HG03064 (cell line): Measurements from ENCODE around the gene FNBP1.

ENCODE experiments used
- ATAC-seq: cut with Tn5 transposase; IDR thresholded peaks from one replicate; pipeline ENCODE4 v1.9.1; 2021; ENCODE audit warnings: low read depth; ENCODE audit not compliant: unreplicated experiment

FNBP1 gene

GRCh38 chr9:129933185-129934040 is 109.6 kb downstream of the FNBP1 start:
- no peak for ATAC-seq

DNA sequence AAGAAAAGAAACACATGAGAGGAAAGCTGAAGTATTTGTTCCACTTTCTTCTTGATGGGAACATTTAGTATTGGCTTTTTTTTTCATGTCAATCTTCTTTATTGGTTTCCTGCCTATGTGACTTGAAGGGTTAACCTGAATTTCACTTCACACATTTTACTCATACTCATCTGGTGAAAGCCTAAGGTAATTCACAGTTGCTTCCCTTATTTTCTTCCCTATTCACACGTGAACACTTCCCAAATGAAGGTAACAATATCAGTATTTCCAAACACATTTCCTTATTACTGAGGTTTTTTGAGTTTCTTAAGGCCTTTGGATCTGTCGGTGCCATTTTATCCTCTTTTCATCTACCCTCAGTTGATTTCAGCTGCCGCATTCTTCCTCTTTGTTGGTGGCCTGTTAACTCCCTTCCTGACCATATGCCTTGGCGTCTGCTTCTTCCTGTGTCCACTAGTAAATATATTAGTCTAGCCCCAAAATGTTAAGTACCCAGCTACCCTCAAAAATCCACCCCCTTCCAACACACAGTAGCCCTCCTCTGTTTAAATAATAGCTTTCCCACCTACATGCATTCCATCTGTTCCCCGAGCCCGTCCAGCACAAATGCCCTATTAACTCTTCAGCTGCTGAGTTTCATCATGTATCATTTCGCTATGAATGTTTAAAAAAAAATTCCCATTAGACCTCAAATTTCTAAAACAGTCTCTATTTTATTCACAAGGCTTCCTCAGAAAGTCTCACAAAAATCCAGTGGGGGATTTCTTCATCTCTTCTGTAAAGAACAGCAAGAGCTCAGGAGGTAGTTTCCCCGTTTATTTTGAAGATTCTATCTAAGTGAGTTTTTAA is 110.5 kb downstream of the FNBP1 start:
- no peak for ATAC-seq

GRCh38 chr9:129930743-129931142 is 112.2 kb downstream of the FNBP1 start:
- no peak for ATAC-seq

GRCh38 chr9:129929496-129930125 is 113.4 kb downstream of the FNBP1 start:
- no peak for ATAC-seq

DNA sequence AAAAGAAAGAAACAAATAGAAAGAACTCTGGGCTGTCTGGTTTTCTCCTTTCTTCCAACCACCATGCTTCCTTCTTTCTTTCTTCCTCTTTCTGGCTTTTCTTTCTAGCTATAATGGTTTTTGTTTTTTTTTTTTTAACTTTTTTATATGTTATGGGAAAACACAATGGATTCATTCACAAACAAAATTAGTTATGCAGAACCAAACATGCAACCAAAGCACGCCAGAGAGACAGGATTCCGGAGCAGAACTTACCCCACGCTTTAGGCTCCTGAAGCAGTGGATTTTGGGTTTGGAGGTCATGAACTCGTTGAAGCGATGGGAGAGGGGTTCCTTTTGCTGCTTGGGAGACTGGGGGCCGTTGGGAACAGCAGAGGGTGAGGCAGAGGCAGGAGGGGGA is 119.4 kb downstream of the FNBP1 start:
- ATAC-seq = no peak

GRCh38 chr9:129921905-129922304 is 121.1 kb downstream of the FNBP1 start:
- no peak for ATAC-seq

DNA sequence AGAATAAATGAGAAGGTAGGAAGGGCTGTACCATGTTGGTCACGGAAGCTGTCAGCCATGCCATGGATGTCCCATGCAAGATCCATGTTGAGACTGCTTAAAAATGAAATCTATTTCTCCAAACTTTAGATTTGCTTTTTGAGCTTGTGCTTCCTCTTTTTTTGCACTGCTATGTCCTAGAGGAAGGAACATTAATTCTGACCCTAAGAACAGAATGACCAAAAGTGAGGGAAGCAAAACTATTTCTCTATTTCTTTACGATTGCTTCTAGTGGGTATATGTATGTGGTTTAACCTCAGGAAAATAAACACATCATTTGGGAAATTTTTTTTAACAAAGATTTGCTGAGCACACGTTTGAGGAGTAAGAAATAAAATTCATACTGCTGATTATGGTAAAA is 123.1 kb downstream of the FNBP1 start:
- no peak for ATAC-seq

GRCh38 chr9:129919277-129919676 is 123.7 kb downstream of the FNBP1 start:
- ATAC-seq = no peak

DNA sequence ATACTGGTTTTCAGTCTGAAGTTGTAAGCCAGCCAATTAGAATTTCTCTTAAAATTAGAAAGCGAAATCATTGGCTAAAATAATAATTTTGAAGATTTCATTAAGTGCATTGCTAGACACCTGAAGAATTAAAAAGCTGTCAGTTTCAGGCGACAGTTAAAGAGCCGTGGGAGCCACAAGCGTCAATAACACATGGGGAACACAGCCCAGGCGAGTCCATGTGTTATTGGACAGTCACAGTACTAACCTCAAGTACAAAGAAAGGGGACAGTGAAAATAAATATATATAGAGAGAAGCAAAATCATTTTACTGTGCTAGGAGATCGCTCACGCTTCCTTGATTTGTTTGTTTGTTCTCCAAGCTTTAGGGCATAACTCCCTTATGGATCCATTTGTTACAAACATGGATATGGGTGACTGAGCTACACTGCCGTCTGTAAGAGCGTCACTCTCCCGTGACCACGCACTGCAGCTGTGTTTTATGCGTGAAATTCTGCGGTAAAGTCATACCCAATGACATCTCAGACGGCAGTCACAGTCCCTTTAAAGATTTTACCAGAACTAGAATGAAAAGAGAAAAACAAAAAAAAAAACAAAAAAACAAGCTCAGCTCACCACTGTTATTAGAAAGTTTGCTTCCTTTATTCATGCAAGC is 124.6 kb downstream of the FNBP1 start:
- no peak for ATAC-seq

DNA sequence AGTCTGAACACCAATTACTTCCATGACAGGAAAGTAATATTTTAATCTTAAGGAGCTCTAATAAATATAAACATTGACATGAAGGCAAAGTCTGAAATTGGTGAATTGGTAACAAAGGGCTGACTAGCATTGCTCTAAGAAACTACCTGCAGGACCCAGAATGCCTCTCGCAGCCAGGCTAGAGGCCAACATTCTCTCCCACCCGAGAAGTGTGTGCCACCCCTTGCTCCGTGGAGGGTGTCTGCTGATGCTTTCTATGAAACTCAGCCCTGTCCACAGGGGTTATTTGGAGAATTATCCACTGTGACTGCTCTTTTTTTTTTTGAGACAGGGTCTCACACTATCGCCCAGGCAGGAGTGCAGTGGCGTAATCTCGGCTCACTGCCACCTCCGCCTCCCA is 126.3 kb downstream of the FNBP1 start:
- no peak for ATAC-seq

DNA sequence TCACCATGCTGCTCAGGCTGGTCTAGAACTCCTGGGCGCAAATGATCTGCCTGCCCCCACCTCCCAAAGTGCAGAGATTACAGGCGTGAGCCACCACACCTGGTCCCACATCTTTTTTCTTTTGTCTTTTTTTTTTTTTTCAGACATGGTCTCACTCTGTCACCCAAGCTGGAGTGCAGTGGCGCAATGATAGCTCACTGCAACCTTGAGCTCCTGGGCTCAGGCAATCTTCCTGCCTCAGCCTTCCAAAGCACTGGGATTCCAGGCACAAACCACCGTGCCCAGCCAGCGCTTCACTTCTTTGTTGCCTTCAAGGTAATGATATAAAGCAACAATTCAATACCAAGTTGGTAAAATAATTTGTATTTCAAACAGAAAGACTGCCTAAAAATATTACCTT is 128.9 kb downstream of the FNBP1 start:
- ATAC-seq = no peak

DNA sequence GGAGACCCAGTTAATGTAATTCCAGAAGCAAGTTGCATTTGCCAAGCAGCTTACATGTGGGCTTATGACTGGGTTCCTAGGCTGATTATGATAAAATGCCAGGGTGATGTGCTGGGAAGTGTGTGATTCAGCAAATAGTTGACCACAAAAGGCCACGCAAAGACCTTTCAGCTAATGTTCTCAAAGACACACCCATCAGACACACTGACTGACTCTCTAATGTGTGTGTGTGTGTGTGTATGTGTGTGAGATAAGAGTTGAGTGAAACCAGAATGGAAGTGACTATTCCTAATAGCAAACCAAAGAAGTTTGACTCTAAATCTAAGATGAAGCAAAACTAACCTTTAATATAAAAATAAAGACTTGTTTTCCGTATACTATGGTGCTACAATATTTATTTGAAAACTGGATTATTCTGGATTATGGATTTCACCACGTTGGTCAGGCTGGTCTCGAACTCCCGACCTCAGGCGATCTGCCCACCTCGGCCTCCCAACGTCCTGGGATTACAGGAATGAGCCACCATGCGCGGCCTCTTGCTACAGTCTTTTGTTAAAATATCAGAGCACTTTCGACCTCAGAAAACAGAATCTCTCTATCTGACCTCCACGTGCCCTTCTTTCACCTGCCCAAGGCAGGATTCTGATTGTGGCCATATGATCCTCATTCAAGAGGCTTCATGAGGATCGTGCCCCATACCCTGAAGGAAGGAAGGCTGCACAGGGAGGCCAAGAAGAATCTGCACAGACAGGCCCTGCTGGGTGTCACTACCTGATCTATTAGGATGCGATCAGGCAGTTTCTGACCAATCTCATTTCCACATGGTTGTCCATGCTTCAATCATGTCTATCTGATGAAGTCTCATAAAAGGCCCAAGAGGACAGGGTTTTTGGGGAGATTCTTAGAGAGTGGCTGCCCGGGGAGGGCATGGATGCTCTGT is 132.1 kb downstream of the FNBP1 start:
- ATAC-seq = no peak

GRCh38 chr9:129909851-129910250 is 133.1 kb downstream of the FNBP1 start:
- no peak for ATAC-seq

DNA sequence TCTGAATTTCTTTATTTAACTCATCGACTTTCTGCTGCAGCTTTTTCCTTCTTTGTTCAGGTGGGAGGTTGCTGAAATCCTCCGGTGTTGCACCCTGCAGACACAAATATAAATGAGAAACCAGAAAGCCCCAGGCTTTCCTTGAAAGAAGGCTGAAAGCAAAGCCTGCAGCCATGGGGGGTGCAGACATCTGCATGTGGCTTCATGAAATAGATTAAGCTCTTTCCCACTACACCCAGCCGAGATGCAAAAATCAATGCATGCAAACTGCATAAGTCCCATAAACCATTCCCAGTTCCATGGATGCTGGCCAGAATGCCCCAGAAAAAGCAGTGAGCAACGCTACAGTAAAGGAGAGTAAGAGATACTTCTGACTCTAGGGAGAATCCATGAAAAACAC is 134.1 kb downstream of the FNBP1 start:
- ATAC-seq = no peak

DNA sequence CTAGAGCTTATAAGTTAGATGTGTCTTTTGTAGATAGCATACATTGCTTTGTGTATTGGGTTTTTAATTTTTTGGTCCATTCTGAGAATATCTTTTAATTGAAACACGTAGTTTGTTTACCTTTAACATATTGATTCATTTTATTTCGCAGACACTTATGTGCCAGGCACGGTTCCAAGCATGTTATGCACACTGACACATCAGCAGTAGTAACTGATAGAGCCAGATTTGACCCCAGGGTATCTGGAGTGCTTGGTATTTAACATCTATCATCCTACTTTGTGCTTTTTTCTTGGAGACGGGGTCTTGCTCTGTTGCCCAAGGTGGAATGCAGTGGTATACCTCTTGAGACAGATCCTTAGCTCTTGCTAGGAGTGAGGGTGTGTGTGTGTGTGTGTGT is 135.8 kb downstream of the FNBP1 start:
- no peak for ATAC-seq

DNA sequence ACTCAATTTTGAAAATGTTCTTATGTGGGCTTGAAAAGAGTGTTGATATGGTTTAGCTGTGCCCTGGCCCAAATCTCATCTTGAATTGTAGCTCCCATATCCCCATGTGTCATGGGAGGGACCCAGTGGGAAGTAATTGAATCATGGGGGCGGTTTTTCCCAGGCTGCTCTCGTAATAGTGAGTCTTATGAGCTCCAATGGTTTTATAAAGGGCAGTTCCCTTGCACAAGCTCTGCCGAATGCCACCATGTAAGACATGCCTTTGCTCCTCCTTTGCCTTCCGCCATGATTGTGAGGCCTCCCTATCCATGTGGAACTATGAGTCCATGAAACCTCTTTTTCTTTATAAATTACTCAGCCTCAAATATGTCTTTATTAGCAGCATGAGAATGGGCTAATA is 136.7 kb downstream of the FNBP1 start:
- ATAC-seq = no peak

GRCh38 chr9:129904734-129905133 is 138.3 kb downstream of the FNBP1 start:
- ATAC-seq = no peak

- ATAC-seq = no peak
Measured at GRCh38 chr9:129902740-129903134, 140.3 kb downstream of the FNBP1 start.

- no peak for ATAC-seq
Measured at GRCh38 chr9:129901993-129902739, 140.8 kb downstream of the FNBP1 start.
